GM15510 (cell line): ENCODE data around the gene PML.
A peak's percentile ranks its signal among the peaks of the same experiment; 100 is the strongest.

ENCODE experiments used
- POLR2A ChIP-seq: IDR thresholded peaks from 3 replicates; pipeline ENCODE4 v1.6.1; 2011; ENCODE audit warnings: borderline replicate concordance; ENCODE audit not compliant: insufficient read length; ENCODE audit errors: extremely low read depth

PML gene

GRCh38 chr15:73988445-73988969, 6.0 kb upstream of the PML start:
- TF ChIP-seq POLR2A = no peak

GRCh38 chr15:73989001-73989798, 5.3 kb upstream of the PML start:
- TF ChIP-seq POLR2A = no peak

- TF ChIP-seq POLR2A = no peak
These were observed 4.1 kb upstream of the PML start for GRCh38 chr15:73990250-73991005.

- TF ChIP-seq POLR2A = no peak
These were observed 3.3 kb upstream of the PML start for GRCh38 chr15:73991260-73991659.

- TF ChIP-seq POLR2A = peak; percentile 75
These were observed 2.6 kb upstream of the PML start, which contains the start of gene STOML1 for GRCh38 chr15:73991726-73992593. Gene STOML1 (minus strand): TSS chr15:73992295. CDS start chr15:73992223, 72 bp downstream.

- TF ChIP-seq POLR2A = no peak
These were observed 2.0 kb upstream of the PML start for GRCh38 chr15:73992594-73992898.

GRCh38 chr15:73993211-73993994, 1.1 kb upstream of the PML start:
- no peak for TF ChIP-seq POLR2A

- TF ChIP-seq POLR2A = peak; percentile 21
These were observed 551 bp downstream of the PML start for GRCh38 chr15:73994912-73995622.

GRCh38 chr15:73996267-73996666, 1.8 kb downstream of the PML start:
- TF ChIP-seq POLR2A = no peak

GRCh38 chr15:73996939-73997338, 2.4 kb downstream of the PML start:
- no peak for TF ChIP-seq POLR2A

- TF ChIP-seq POLR2A = no peak
These were observed 3.5 kb downstream of the PML start for GRCh38 chr15:73997986-73998385.

- TF ChIP-seq POLR2A = no peak
These were observed 12.5 kb downstream of the PML start for GRCh38 chr15:74006774-74007639.
